PFSK-1 (cell line): ENCODE measurements around the gene ANKRD13B.

Experiments
- FOXP2 ChIP-seq: optimal IDR thresholded peaks from 2 replicates; pipeline ENCODE3; 2011; ENCODE audit warnings: borderline replicate concordance, control low read depth, inconsistent platforms; ENCODE audit not compliant: insufficient read depth; ENCODE audit errors: extremely low read length, extremely low read depth
- POLR2AphosphoS5 ChIP-seq: IDR thresholded peaks from 2 replicates; pipeline ENCODE4 v1.6.1; 2012; ENCODE audit warnings: low read depth, mild to moderate bottlenecking, control low read depth, low read length, moderate library complexity
- SIN3A ChIP-seq: IDR thresholded peaks from 2 replicates; pipeline ENCODE4 v1.6.1; 2012; ENCODE audit warnings: mild to moderate bottlenecking, low read length, moderate library complexity, borderline replicate concordance; ENCODE audit not compliant: insufficient read depth
- TAF1 ChIP-seq: IDR thresholded peaks from 2 replicates; pipeline ENCODE4 v1.6.1; 2012; ENCODE audit warnings: low read length, control low read depth, borderline replicate concordance; ENCODE audit not compliant: insufficient read depth
- TF ChIP-seq, protein P1 (sequence below), 2 experiments: IDR thresholded peaks; 2 replicates each; pipeline versions ENCODE4 v1.6.1 to v1.8.0; 2011 to 2012; ENCODE audit warnings: low read depth in 2 of 2, low read length in 2 of 2, control low read depth in 1 of 2, inconsistent platforms in 1 of 2, mild to moderate bottlenecking in 1 of 2, moderate library complexity in 1 of 2; ENCODE audit not compliant: insufficient read depth in 1 of 2

The ANKRD13B gene

DNA sequence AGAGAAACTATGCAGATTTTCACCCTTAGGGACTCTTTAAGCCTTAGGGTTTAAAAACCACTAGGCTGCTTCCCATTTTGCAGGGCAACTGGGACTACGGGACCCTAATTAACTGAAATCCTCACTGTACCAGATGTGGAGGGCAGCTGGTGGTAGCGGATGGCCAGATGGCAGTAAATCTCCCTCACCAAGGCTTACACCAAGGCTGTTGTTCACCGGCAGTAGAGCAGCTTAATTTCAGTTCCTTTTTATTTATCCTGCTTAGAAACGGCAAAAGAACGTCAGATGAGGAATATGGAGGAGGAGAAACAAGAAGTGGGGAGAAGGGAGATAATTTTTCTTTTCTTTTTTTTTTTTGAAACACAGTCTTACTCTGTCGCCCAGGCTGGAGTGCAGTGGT, 32.6 kb upstream of the ANKRD13B start:
- TF ChIP-seq, protein P1, sequence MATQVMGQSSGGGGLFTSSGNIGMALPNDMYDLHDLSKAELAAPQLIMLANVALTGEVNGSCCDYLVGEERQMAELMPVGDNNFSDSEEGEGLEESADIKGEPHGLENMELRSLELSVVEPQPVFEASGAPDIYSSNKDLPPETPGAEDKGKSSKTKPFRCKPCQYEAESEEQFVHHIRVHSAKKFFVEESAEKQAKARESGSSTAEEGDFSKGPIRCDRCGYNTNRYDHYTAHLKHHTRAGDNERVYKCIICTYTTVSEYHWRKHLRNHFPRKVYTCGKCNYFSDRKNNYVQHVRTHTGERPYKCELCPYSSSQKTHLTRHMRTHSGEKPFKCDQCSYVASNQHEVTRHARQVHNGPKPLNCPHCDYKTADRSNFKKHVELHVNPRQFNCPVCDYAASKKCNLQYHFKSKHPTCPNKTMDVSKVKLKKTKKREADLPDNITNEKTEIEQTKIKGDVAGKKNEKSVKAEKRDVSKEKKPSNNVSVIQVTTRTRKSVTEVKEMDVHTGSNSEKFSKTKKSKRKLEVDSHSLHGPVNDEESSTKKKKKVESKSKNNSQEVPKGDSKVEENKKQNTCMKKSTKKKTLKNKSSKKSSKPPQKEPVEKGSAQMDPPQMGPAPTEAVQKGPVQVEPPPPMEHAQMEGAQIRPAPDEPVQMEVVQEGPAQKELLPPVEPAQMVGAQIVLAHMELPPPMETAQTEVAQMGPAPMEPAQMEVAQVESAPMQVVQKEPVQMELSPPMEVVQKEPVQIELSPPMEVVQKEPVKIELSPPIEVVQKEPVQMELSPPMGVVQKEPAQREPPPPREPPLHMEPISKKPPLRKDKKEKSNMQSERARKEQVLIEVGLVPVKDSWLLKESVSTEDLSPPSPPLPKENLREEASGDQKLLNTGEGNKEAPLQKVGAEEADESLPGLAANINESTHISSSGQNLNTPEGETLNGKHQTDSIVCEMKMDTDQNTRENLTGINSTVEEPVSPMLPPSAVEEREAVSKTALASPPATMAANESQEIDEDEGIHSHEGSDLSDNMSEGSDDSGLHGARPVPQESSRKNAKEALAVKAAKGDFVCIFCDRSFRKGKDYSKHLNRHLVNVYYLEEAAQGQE (IDR thresholded peaks at IDR 0.05; ENCODE audit: insufficient read depth in 1 of 2, low read depth in 2 of 2, low read length in 2 of 2): no peak
- TF ChIP-seq POLR2AphosphoS5 (no peak), TAF1 (no peak), FOXP2 (no peak), SIN3A (no peak)

GRCh38 chr17:29561554-29562517, 31.1 kb upstream of the ANKRD13B start:
- TF ChIP-seq FOXP2: no peak
- no peak for TF ChIP-seq TAF1
- no peak for TF ChIP-seq POLR2AphosphoS5
- TF ChIP-seq, protein P1 (IDR thresholded peaks at IDR 0.05; ENCODE audit: insufficient read depth in 1 of 2, low read depth in 2 of 2, low read length in 2 of 2): no peak
- TF ChIP-seq SIN3A: no peak

GRCh38 chr17:29562615-29563014, 30.3 kb upstream of the ANKRD13B start:
- TF ChIP-seq SIN3A (no peak), TAF1 (no peak), FOXP2 (no peak), POLR2AphosphoS5 (no peak)
- TF ChIP-seq, protein P1 (IDR thresholded peaks at IDR 0.05; ENCODE audit: insufficient read depth in 1 of 2, low read depth in 2 of 2, low read length in 2 of 2): no peak

- TF ChIP-seq POLR2AphosphoS5 (no peak), FOXP2 (no peak), SIN3A (no peak), TAF1 (no peak)
- TF ChIP-seq, protein P1 (IDR thresholded peaks at IDR 0.05; ENCODE audit: insufficient read depth in 1 of 2, low read depth in 2 of 2, low read length in 2 of 2): no peak
Observed at GRCh38 chr17:29563816-29564215, 29.1 kb upstream of the ANKRD13B start.
